Mammary epithelial cell (primary cell): ENCODE results near the gene KLK14.

Experiments
- CTCF ChIP-seq, 2 donors: IDR thresholded peaks in 1 of 2; conservative IDR thresholded peaks in 1 of 2; 2 replicates each; pipeline ENCODE4 v1.5.1; 2011 to 2012; ENCODE audit warnings: inconsistent platforms in 2 of 2, low read length in 2 of 2, mild to moderate bottlenecking in 2 of 2, control low read depth in 1 of 2, low read depth in 1 of 2; ENCODE audit not compliant: insufficient read depth in 1 of 2; ENCODE audit errors: extremely low read depth in 1 of 2
- EZH2 ChIP-seq: IDR thresholded peaks from 2 replicates; pipeline ENCODE4 v1.6.1; 2012; ENCODE audit warnings: low read length, inconsistent platforms, borderline replicate concordance

GRCh38 chr19:51121257-51121656, 38.6 kb upstream of the KLK14 start:
- TF ChIP-seq CTCF (conservative IDR thresholded peaks at IDR 0.05 in 1 of 2, IDR thresholded peaks at IDR 0.05 in 1 of 2; ENCODE audit: extremely low read depth in 1 of 2, insufficient read depth in 1 of 2, low read depth in 1 of 2, low read length in 2 of 2) (no peak), EZH2 (no peak)
